ENCODE results near the gene AKT3.
"Not testable (repeated sequence)": the region's sequence is repeated elsewhere in the genome, so short reads cannot be mapped to it uniquely, and the experiment has no call there.

AKT3 gene

GRCh38 chr1:243595527-243596210 lies 254.4 kb downstream of the AKT3 start:
- no peak for DNase-seq

GRCh38 chr1:243594455-243594854 lies 255.6 kb downstream of the AKT3 start:
- DNase-seq: no peak

GRCh38 chr1:243589286-243589685 lies 260.8 kb downstream of the AKT3 start:
- not testable (repeated sequence) for DNase-seq

- no peak for DNase-seq
Measured at GRCh38 chr1:243587823-243588560, 262.1 kb downstream of the AKT3 start.

GRCh38 chr1:243587285-243587684 lies 262.8 kb downstream of the AKT3 start:
- no peak for DNase-seq

GRCh38 chr1:243585982-243586381 lies 264.1 kb downstream of the AKT3 start:
- no peak for DNase-seq

GRCh38 chr1:243582326-243582725 lies 267.7 kb downstream of the AKT3 start:
- no peak for DNase-seq

- no peak for DNase-seq
Measured at GRCh38 chr1:243580984-243581383, 269.1 kb downstream of the AKT3 start.

- DNase-seq: no peak
Measured at GRCh38 chr1:243580072-243580471, 270.0 kb downstream of the AKT3 start.

- no peak for DNase-seq
Measured at GRCh38 chr1:243575070-243575469, 275.0 kb downstream of the AKT3 start.

GRCh38 chr1:243572940-243573339 lies 277.1 kb downstream of the AKT3 start:
- no peak for DNase-seq

- DNase-seq: no peak
Measured at GRCh38 chr1:243568793-243569192, 281.2 kb downstream of the AKT3 start.

GRCh38 chr1:243564814-243565213 lies 285.2 kb downstream of the AKT3 start:
- no peak for DNase-seq

- no peak for DNase-seq
Measured at GRCh38 chr1:243563732-243564131, 286.3 kb downstream of the AKT3 start.

GRCh38 chr1:243562473-243562872 lies 287.6 kb downstream of the AKT3 start:
- no peak for DNase-seq

GRCh38 chr1:243561588-243562319 lies 288.3 kb downstream of the AKT3 start:
- no peak for DNase-seq

- DNase-seq: no peak
Measured at GRCh38 chr1:243559575-243560162, 290.4 kb downstream of the AKT3 start.

- DNase-seq: no peak
Measured at GRCh38 chr1:243558576-243558975, 291.5 kb downstream of the AKT3 start.

- DNase-seq: no peak
Measured at GRCh38 chr1:243557866-243558265, 292.2 kb downstream of the AKT3 start.

- DNase-seq: no peak
Measured at GRCh38 chr1:243554686-243555085, 295.4 kb downstream of the AKT3 start.

- no peak for DNase-seq
Measured at GRCh38 chr1:243553090-243553489, 297.0 kb downstream of the AKT3 start.

GRCh38 chr1:243550276-243550675 lies 299.8 kb downstream of the AKT3 start:
- no peak for DNase-seq

- DNase-seq: no peak
Measured at GRCh38 chr1:243549791-243550190, 300.3 kb downstream of the AKT3 start.

GRCh38 chr1:243549108-243549507 lies 300.9 kb downstream of the AKT3 start:
- no peak for DNase-seq

All from SHP77 treated with DMSO at 0.1 percent for 48 hours (cell line).